Inflammatory macrophage treated with lipopolysaccharide for 4 hours (primary cell): ENCODE data around the gene HK2.
"Not testable (repeated sequence)": the region's sequence is repeated elsewhere in the genome, so short reads cannot be mapped to it uniquely, and the experiment has no call there.

ENCODE experiments used
- DNase-seq: peaks from one replicate; pipeline ENCODE4 v3.0.0-alpha.2; 2020

Gene HK2

GRCh38 chr2:74877781-74878433 is 44.0 kb downstream of the HK2 start:
- no peak for DNase-seq

DNA sequence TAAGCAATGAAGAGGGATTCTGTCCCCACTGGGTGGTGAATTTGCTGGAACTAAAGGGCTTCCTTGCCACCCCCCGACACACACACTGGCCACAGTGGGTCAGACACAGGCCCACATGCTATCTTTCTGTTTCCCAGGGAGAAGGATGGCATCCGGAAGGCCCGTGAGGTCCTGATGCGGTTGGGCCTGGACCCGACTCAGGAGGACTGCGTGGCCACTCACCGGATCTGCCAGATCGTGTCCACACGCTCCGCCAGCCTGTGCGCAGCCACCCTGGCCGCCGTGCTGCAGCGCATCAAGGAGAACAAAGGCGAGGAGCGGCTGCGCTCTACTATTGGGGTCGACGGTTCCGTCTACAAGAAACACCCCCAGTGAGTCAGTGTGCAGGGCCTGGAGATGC is 44.6 kb downstream of the HK2 start:
- DNase-seq = no peak

GRCh38 chr2:74880054-74880728 is 46.3 kb downstream of the HK2 start:
- no peak for DNase-seq

DNA sequence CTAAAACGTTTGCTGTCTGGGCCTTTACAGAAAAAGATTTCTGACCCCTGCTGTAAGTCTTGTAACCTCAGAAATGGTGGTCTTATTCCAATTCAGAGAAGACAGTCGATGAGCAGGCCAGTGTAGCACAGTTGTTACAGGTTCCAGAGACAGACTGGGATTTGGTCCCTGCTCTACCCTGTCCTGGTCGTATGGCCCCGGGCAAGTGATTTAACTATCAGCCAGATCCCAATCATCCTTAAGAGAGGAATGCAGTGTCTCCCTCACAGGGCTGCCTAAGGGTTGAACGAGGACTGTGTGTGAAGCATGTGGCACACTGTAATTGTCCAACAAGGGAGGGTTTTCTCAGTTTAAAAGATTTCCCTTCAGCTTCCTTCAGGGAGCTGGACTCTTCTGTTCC is 47.2 kb downstream of the HK2 start:
- DNase-seq = no peak

- no peak for DNase-seq
Observed at GRCh38 chr2:74881626-74882298, 47.8 kb downstream of the HK2 start.

DNA sequence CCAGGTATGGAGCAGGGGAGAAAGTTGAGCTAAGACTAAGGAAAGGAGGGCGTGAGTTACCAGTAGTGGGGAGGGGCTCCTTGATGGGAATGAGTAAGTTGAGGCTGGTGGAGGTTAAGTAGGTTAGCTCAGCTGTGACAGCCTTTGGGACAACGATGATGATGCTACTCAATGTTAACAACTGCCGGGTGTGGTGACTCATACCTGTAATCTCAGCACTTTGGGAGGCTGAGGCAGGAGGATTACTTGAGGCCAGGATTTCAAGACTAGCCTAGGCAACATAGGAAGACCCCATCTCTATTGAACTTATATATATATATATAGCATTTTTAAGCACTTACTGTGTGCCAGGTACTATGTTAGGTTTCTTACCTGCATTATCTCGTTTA is 48.4 kb downstream of the HK2 start:
- DNase-seq = no peak

DNA sequence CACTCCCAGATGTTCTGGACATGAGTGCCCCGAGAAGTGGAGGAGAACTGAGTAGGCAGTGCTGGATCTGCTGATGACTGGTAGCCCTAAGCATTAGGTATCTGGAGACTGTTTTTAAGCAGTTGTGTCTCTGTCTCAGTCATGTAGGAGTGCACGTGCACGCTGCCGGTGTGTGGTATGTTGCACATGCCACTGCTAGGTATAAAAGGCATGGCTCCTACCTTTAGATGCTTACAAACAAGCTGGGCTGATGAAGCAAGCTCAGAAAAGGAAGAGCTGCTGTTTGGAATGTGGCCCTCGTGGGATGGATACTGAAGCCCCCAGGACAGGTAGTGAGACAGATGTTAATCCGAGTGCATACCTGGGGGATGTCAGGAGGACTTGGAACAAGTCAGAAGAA is 49.1 kb downstream of the HK2 start:
- DNase-seq = no peak

DNA sequence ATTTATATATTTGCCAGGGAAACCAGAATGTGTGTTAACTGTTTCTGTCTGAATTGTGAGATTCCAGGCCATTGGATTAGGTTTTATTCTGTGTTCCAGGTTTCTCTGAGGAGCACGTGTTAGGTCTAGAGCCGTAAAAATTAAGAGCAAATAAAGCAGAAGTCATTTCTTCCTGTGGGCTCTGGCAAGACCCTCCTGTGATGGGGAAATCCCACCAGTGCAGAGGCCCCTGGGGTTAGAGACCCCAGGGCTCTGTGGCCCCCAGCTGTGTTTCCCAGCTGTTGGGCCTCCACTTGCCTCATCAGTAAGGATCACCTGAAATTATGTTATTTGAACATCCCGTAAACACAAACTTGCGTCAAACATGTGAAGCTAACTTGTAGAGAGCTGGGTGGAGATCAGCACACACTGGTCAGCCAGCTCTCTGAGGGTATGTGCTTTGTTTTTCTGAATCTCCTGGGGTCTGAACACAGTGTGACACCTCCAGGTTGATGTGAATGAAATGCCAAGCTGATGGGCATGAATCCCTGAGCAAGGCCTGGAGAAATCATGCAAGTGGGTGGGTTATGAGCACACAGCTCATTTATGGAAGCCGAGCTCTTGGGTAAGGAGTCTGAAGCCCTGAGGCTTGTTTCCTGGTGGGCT is 50.3 kb downstream of the HK2 start:
- DNase-seq = no peak

GRCh38 chr2:74884866-74885265 is 50.9 kb downstream of the HK2 start:
- DNase-seq = no peak

DNA sequence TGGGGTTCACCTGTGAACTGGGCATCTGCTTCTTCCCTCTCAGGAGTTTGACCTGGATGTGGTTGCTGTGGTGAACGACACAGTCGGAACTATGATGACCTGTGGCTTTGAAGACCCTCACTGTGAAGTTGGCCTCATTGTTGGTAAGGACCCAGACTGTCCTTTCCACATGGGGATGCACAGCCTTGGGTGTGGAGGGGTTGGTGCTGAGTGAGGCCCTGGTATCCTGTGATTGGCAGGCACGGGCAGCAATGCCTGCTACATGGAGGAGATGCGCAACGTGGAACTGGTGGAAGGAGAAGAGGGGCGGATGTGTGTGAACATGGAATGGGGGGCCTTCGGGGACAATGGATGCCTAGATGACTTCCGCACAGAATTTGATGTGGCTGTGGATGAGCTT is 52.3 kb downstream of the HK2 start:
- DNase-seq = no peak

DNA sequence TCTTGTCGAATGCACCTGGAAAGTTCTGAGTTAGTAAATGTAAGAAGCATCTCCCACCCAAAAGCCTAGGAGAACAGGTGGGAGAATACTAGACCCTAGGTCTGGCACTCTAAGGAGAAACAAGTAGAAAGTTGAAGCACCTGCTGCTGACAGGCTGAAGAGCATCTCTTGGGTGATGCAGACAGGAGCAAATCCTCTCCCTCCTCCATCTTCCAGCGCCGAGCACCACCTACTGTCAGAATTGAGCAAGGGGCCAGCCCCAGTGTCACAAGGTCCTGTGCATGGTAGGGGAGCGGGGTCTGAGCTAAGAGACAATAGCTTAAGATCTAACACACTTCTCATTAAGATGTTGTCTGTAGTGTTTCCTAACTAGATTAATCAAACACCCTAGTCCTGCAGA is 52.9 kb downstream of the HK2 start:
- DNase-seq = no peak

DNA sequence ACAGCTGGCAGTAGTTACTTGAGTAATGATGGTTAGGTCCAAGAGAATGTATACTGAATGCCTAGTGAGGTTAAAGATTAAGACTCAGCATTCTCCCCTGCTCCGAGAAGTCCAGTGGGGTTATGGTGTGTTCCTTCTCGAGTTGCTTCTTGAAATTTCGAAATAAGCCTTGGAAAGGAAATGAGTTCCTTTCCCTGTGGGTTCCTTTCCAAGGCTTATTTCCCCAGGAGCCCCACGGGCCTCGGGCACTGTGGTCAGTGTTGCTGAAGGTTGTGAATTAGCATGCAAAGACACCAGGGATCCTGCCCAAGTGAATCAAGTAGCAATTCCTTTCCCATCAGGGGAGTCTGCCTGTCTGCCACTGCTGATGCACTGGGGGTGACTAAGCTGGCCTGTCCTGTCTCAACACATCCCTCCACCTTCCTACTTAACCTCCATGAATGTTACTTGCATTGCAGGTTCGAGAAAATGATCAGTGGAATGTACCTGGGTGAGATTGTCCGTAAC is 53.6 kb downstream of the HK2 start:
- no peak for DNase-seq

- DNase-seq = no peak
Observed at GRCh38 chr2:74887960-74888700, 54.2 kb downstream of the HK2 start.

DNA sequence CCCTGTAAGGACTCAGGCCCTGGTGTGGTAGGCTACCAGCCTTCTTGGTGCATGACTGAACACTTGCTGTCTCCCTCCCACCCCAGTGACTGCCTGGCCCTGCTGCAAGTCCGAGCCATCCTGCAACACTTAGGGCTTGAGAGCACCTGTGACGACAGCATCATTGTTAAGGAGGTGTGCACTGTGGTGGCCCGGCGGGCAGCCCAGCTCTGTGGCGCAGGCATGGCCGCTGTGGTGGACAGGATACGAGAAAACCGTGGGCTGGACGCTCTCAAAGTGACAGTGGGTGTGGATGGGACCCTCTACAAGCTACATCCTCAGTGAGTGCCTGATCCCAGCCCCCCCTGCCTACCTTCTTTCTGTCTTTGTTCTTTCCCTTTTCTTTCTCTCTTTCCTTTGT is 55.2 kb downstream of the HK2 start:
- DNase-seq = no peak

- no peak for DNase-seq
Observed at GRCh38 chr2:74890711-74891110, 56.8 kb downstream of the HK2 start.

GRCh38 chr2:74891136-74891764 is 57.3 kb downstream of the HK2 start:
- no peak for DNase-seq

DNA sequence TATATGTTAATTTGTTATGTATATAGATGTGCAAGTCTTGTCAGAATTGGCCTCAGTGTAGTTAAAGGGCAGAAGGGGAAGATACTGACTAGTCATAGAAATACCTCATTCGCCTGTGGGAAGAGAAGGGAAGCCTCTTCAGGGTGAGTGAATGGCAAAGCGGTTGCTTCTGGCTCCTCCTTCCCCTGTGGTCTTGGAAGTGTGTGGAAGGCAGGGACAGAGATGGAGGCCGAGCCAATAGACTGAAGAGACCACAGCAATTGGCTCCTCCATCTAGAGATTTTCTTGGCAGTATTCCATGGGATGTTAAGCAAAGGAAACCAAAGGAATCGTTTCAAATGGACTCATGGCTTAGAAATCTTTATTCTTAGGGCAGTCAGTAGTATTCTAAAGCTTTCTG is 57.9 kb downstream of the HK2 start:
- DNase-seq = not testable (repeated sequence)

- no peak for DNase-seq
Observed at GRCh38 chr2:74892609-74893008, 58.7 kb downstream of the HK2 start.

DNA sequence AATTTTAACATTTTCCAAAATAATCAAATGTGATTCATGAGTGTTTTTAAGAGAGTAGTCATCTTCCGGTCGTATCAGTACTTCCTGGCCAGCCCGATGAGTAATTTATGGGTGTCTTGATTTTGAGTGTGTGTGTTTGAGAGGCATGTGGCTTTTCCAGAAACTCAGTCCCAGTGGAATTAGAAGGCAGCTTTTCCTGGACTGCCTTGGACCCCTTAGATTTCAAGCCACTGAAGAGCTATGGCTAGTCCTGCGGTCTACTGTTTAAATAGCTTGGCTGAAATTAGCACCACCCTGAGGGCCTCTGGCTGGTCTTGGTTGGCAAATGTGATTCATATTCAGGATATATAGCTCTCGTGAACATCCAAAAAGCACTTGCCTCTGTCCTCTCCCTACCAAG is 59.4 kb downstream of the HK2 start:
- DNase-seq = no peak

- peak; percentile 58 for DNase-seq
Observed at GRCh38 chr2:74894272-74894981, 60.5 kb downstream of the HK2 start.

DNA sequence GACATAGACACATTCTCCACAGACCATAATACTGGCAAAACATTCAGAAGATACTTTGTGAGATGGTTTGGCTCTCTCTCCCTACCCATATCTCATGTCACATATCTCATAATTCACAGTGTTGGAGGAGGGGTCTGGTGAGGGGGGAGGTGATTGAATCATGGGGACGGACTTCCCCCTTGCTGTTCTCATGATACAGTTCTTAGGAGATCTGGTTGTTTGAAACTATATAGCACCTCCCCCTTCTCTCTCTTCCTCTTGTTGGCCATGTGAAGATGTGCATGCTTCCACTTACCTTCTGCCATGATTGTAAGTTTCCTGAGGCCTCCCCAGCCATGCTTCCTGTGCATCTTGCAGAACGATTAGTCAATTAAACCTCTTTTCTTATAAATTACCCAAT is 61.1 kb downstream of the HK2 start:
- DNase-seq = no peak

GRCh38 chr2:74896232-74896631 is 62.3 kb downstream of the HK2 start:
- DNase-seq = no peak
